Measurements from ENCODE around the gene GREB1.

GREB1 gene

DNA sequence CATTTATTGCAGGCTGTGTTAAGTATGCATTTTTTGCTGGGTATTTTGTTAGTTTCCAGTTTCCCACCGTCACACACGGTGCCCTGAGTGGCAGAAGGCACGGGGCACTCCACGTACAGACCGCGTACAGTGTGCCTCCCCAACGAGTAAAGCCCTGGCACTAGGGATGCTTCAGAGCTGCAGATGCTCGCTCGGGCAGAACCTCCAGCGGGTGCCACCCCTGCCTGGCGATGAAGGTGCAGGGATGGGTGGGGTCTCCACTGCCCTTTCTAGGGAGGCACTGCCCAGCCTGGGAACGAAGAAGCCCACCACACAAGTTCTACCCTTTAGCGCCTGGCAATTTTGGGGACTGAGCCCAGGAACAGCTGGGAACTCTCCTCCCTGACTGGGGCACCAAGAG lies 4.1 kb downstream of the GREB1 start:
- no peak overlapping the region for H3K4me3 ChIP-seq (ENCODE audit: low read depth, low read length)
- TF ChIP-seq CTCF (IDR thresholded peaks at IDR 0.05; ENCODE audit: insufficient read depth, low read depth, low read length, missing control alignments) = no peak
- DNase-seq (ENCODE audit: low read depth) = no peak

DNA sequence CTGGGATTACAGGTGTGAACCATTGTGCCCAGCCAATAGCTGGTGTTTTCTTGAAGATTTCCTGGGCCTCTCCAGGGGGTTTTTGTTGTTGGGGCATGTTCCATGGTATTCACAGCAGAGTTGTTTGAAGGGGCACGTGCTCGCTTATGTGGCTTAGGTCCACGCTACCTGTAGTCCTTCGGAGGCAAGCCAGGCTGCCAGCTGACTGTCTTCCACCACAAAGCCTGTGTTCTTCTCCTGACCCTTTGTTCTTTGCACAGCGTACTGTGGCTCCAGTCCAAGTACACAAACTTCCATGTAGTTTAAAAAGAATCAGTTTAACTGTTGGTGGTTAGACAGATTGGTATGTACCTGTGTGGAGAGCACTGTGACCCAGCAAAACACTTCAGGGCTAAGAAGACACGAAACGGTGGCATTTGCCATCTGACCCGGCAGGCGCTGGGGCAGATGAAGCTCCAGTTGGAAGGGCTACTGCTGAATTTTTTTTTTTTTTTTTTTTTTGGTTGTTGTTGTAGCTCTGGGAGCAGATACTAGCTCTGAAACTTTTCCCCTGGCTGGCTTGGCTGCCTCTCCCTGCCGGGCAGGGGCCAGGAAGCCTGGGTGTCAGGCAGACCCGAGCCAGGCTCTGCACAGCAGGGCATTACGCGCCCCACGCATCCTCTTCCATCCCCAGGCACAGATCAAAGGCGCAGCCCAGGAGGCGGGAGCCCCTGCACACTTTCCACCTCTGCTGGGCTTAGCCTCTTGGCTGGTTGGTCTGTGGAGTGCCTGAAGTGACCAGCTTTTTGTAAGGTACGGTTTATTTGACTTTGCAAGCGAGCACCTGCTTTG lies 5.7 kb downstream of the GREB1 start:
- no peak overlapping the region for H3K4me3 ChIP-seq (ENCODE audit: low read depth, low read length)
- TF ChIP-seq CTCF (IDR thresholded peaks at IDR 0.05; ENCODE audit: insufficient read depth, low read depth, low read length, missing control alignments) = no peak
- DNase-seq (ENCODE audit: low read depth) = no peak

DNA sequence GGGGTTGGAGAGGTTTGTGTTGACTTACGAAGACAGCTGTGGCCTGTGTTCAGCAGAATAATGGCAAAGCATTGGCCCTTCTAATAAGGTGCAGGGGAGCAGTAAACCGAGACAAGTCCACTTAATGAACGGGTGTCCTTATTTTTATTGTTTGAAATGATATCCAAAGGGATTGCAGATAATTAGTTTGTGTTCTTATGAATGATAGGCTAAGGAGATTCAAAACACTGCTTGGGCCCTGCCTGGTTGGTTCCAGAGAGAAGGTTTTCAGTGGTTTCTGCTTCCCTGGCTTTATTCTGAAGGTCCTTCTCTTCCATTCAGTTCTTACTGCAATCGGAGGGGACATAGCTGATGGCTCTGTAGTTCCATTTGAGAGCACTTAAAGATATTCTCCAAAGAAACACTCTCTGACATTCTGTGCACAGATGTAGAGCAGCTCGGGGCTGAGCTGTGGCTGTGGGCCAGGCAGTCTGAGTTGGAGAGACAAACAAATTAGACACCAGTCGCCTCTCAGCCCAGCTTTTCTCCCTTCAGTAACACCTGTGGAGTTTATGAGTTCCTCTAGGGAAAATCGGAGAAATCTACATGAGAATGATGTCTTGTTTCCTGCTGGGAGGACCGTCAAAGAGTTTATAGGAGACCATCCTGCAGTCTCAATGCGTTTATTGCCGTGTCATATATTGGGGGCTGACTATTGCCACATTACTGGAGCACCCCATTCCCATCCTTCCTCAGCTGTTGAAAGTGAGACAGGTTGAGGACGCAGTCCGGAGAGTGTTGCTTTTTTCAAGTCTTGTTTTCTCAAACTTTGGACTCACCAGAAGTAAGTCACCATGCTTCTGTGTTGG lies 6.5 kb downstream of the GREB1 start:
- H3K4me3 ChIP-seq (ENCODE audit: low read depth, low read length) = no peak overlapping the region
- DNase-seq (ENCODE audit: low read depth) = no peak
- no peak for TF ChIP-seq CTCF (IDR thresholded peaks at IDR 0.05; ENCODE audit: insufficient read depth, low read depth, low read length, missing control alignments)

DNA sequence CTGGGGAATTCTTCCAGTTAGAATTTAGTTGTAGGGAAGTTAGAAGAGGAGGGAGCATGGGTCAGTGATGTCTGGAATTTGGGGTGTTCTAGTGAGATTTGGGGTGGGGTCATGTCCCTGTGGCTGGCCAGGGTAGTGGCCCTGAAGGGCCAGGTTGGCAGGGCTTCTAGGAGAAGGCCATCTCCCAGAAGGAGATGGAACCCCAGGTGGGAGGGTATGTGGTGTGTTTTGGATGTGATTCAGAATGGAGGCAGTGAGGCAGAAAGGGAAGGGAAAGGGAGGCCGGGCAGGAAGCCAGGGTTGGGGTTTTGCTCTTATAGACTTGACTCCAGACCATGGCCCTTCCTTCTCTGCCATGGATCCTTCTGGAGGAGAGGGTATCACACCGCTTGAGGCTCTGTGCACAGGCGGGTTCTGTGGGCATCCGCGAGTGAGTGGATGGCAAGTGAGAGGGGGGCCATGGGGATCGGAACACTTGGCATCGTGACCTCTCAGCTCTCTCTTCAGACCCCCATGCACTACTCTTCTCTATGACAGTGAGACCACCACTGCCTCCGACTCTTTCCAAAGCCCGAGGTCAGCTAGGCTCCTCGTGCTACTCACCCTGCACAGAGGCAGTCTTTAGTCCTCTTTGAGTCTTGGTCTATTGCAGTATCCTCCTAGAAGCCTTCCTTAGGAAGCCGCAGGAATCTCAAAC lies 7.3 kb downstream of the GREB1 start:
- no peak for TF ChIP-seq CTCF (IDR thresholded peaks at IDR 0.05; ENCODE audit: insufficient read depth, low read depth, low read length, missing control alignments)
- H3K4me3 ChIP-seq (ENCODE audit: low read depth, low read length) = no peak overlapping the region
- DNase-seq (ENCODE audit: low read depth) = no peak

DNA sequence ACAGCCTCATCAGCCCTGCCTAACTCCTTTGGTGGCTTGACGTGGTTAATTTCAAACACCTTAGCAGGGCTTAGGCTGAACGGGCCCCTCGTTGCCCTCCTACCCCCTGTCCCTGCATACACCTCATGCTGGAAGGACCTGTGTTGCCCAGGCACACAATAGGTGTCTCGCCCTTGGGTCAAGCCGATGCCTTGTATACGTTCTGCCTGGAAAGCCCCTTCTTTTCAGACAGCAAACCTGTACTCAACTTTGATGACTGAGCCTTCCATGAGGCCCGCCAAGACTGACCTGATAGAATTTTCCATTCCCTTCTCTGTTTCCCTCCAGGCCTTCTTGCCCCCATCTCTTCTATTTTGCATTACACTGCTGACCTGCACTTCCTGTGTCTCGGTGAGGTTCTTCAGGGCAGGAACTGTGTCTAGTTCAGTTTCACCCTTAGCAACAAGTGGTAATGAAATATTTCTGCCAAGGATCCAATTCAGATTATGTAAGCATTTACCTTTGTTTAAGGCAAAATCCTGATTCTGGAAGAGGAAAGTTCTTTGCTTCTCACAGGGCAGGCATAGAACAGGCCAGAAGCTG lies 7.9 kb downstream of the GREB1 start:
- peak; percentile 18 for DNase-seq (ENCODE audit: low read depth)
- H3K4me3 ChIP-seq (ENCODE audit: low read depth, low read length) = no peak overlapping the region
- TF ChIP-seq CTCF (IDR thresholded peaks at IDR 0.05; ENCODE audit: insufficient read depth, low read depth, low read length, missing control alignments) = no peak

DNA sequence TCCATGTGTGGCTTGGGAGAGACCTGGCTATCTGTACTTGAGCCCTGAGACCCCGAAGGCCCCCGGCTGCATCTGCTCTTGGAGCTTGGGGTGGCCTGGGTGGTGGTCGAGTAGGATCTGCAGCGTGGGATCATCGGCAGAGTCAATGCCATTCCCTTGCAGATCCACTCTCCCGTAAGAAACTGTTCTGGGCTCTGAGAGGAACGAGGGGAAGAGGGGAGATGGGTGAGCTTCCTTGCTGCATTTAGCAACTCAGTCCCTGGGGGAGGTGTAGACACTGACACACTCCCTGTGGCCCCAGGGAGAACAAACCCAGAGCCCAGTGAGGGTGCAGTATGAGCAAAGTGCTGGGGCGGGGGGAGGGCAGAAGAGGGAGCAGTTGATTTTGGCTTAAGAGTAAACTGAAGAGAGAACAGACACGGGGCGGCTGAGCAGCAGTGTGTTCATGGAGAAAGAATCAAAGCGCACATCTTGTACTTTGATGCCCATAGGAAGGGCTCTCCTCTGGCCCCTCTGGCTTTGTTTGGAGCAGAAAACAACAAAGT lies 8.5 kb downstream of the GREB1 start:
- no peak for DNase-seq (ENCODE audit: low read depth)
- no peak overlapping the region for H3K4me3 ChIP-seq (ENCODE audit: low read depth, low read length)
- no peak for TF ChIP-seq CTCF (IDR thresholded peaks at IDR 0.05; ENCODE audit: insufficient read depth, low read depth, low read length, missing control alignments)

All from GM12865 (cell line).